Nephron (organoid): ENCODE data around the gene ARHGAP26.
A peak's percentile ranks its signal among the peaks of the same experiment; 100 is the strongest.
"Not testable (repeated sequence)": the region's sequence is repeated elsewhere in the genome, so short reads cannot be mapped to it uniquely, and the experiment has no call there.

Source experiments
- H3K27ac Mint-ChIP-seq, 3 experiments: 2 replicates each; pipeline ENCODE4 v1.8.0; 2020; ENCODE audit warnings: mixed read lengths in 3 of 3, mild to moderate bottlenecking in 2 of 3, moderate library complexity in 1 of 3
- H3K27me3 Mint-ChIP-seq: 2 replicates; pipeline ENCODE4 v1.8.0; 2021; ENCODE audit warnings: low read depth, mild to moderate bottlenecking, moderate library complexity, mixed read lengths
- H3K36me3 Mint-ChIP-seq: 2 replicates; pipeline ENCODE4 v1.8.0; 2020; ENCODE audit warnings: low read depth, mixed read lengths
- H3K4me1 Mint-ChIP-seq: 2 replicates; pipeline ENCODE4 v1.8.0; 2020; ENCODE audit warnings: mixed read lengths
- H3K4me3 Mint-ChIP-seq, 3 experiments: 2 replicates each; pipeline ENCODE4 v1.8.0; 2020; ENCODE audit warnings: mild to moderate bottlenecking in 3 of 3, mixed read lengths in 3 of 3, moderate library complexity in 2 of 3
- H3K9me3 Mint-ChIP-seq: 2 replicates; pipeline ENCODE4 v1.8.0; 2020; ENCODE audit warnings: mixed read lengths
- TF ChIP-seq, protein P1 (sequence below), 3 experiments: fragments of 200-600 bp; sonication (generic); IDR thresholded peaks; one replicate each; pipeline ENCODE4 v1.5.0; 2021; ENCODE audit warnings: antibody characterized with exemption in 3 of 3; ENCODE audit not compliant: unreplicated experiment in 3 of 3

ARHGAP26 gene

GRCh38 chr5:142945321-142945720 is 175.1 kb downstream of the ARHGAP26 start:
- Mint-ChIP-seq H3K27me3 (no peaks in the 10 kb centered on the region), H3K27ac (no peak overlapping the region), H3K9me3 (peaks cover 3% of the 10 kb centered on the region), H3K36me3 (no peaks in the 10 kb centered on the region), H3K4me3 (no peak overlapping the region), H3K4me1 (no peaks in the 10 kb centered on the region)
- TF ChIP-seq, protein P1, sequence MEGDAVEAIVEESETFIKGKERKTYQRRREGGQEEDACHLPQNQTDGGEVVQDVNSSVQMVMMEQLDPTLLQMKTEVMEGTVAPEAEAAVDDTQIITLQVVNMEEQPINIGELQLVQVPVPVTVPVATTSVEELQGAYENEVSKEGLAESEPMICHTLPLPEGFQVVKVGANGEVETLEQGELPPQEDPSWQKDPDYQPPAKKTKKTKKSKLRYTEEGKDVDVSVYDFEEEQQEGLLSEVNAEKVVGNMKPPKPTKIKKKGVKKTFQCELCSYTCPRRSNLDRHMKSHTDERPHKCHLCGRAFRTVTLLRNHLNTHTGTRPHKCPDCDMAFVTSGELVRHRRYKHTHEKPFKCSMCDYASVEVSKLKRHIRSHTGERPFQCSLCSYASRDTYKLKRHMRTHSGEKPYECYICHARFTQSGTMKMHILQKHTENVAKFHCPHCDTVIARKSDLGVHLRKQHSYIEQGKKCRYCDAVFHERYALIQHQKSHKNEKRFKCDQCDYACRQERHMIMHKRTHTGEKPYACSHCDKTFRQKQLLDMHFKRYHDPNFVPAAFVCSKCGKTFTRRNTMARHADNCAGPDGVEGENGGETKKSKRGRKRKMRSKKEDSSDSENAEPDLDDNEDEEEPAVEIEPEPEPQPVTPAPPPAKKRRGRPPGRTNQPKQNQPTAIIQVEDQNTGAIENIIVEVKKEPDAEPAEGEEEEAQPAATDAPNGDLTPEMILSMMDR (IDR thresholded peaks at IDR 0.05; ENCODE audit: unreplicated experiment in 3 of 3): no peak

- Mint-ChIP-seq H3K9me3 (peaks cover 3% of the 10 kb centered on the region), H3K4me1 (no peaks in the 10 kb centered on the region), H3K36me3 (no peaks in the 10 kb centered on the region), H3K4me3 (no peak overlapping the region), H3K27me3 (no peaks in the 10 kb centered on the region), H3K27ac (peak overlapping the region in 1 of 3 experiments; percentile 0)
- TF ChIP-seq, protein P1 (IDR thresholded peaks at IDR 0.05; ENCODE audit: unreplicated experiment in 3 of 3): no peak
Observed at GRCh38 chr5:142945845-142946244, 175.7 kb downstream of the ARHGAP26 start.

DNA sequence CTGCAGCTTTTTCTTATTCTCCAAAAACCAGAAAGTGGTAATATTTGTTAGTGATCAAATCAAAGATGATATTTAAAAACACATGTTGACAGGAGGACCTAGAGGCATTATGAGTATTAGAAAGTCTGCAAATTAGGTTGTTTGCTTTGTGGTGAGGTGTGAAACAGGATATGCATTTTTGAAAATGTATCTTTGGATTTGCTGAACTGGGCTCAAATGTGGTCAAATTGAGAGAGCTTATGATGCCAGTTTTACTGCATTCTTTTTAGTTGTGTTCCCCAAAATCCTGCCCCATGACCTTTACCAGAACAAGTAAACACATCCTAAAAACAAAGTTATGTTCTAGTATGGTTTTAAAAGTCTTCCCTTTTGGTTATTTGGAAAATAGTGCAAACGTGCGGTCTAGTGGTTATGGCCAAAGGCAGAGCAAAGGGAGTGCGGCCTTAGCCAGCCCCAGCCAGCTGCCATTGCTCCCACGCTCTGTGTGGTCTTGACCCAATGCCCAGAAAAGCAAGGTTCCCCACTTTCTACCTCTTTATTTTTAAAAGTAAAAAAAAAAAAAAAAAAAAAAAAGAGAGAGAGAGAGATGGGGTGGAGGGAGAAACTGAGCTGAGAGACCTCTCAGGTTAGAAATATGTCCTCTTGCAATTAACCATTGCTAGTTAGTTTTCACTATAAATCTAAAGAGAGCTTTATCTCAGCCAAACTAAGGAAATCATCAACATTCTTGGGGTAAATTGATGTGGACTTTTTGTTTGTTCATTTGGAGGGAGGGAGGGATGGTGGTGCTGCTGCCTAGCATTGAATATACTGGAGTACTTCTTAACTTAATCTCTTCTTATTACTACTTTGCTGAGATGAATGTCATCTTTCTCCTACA is 176.6 kb downstream of the ARHGAP26 start:
- Mint-ChIP-seq H3K4me1 (no peaks in the 10 kb centered on the region), H3K27me3 (no peaks in the 10 kb centered on the region), H3K27ac (no peak overlapping the region), H3K9me3 (peaks cover 3% of the 10 kb centered on the region), H3K36me3 (no peaks in the 10 kb centered on the region), H3K4me3 (no peak overlapping the region)
- TF ChIP-seq, protein P1 (IDR thresholded peaks at IDR 0.05; ENCODE audit: unreplicated experiment in 3 of 3): no peak

- peaks cover 3% of the 10 kb centered on the region for H3K9me3 Mint-ChIP-seq
- no peaks in the 10 kb centered on the region for H3K27me3 Mint-ChIP-seq
- no peak overlapping the region for H3K27ac Mint-ChIP-seq
- H3K36me3 Mint-ChIP-seq: no peaks in the 10 kb centered on the region
- H3K4me1 Mint-ChIP-seq: no peaks in the 10 kb centered on the region
- TF ChIP-seq, protein P1 (IDR thresholded peaks at IDR 0.05; ENCODE audit: unreplicated experiment in 3 of 3): no peak
- H3K4me3 Mint-ChIP-seq: no peak overlapping the region
Observed at GRCh38 chr5:142947427-142947709, 177.2 kb downstream of the ARHGAP26 start.

- TF ChIP-seq, protein P1 (IDR thresholded peaks at IDR 0.05; ENCODE audit: unreplicated experiment in 3 of 3): no peak
- no peaks in the 10 kb centered on the region for H3K36me3 Mint-ChIP-seq
- no peaks in the 10 kb centered on the region for H3K4me1 Mint-ChIP-seq
- H3K27ac Mint-ChIP-seq: no peak overlapping the region
- no peaks in the 10 kb centered on the region for H3K27me3 Mint-ChIP-seq
- peaks cover 3% of the 10 kb centered on the region for H3K9me3 Mint-ChIP-seq
- no peak overlapping the region for H3K4me3 Mint-ChIP-seq
Observed at GRCh38 chr5:142952229-142952628, 182.1 kb downstream of the ARHGAP26 start.

- H3K4me3 Mint-ChIP-seq, H3K4me1 Mint-ChIP-seq, H3K36me3 Mint-ChIP-seq, H3K9me3 Mint-ChIP-seq, H3K27me3 Mint-ChIP-seq, H3K27ac Mint-ChIP-seq: not testable (repeated sequence)
Observed at GRCh38 chr5:142952871-142953270, 182.7 kb downstream of the ARHGAP26 start.
